H1 (cell line): ENCODE results near the gene CACNG6. TPM values are rescaled to one million over a fixed set of nuclear protein-coding genes. Genes with fewer than 3 reads are reported as not detected.

ENCODE experiments used
- CTCF ChIA-PET: fragments of 300-600 bp; sonication (Branson Sonifier 250); formaldehyde crosslinking; loops from one replicate; lab custom pipeline; 2021; ENCODE audit not compliant: partially characterized antibody; lab: Charles Lee
- POLR2A ChIA-PET: fragments of 300-600 bp; sonication (Branson Sonifier 250); formaldehyde crosslinking; loops from one replicate; lab custom pipeline; 2021; ENCODE audit warnings: inconsistent platforms; ENCODE audit not compliant: partially characterized antibody; lab: Charles Lee
- DNase-seq, 2 experiments: peaks; one replicate each; pipeline versions ENCODE4 v3.0.0 to v3.0.0-alpha.2; 2010 to 2022; ENCODE audit warnings: low spot score in 2 of 2, low read depth in 1 of 2, mixed read lengths in 1 of 2
- FAIRE-seq: peaks from 2 replicates; lab custom pipeline; 2011; peaks lifted over from hg19 to GRCh38; lab: Jason Lieb, UNC
- H2AFZ ChIP-seq: 2 replicates; pipeline ENCODE4 v1.8.1; 2012; ENCODE audit warnings: low read length, inconsistent platforms
- H2AK5ac ChIP-seq: 2 replicates; pipeline ENCODE4 v1.6.1; 2013; ENCODE audit warnings: low read depth, low read length
- H2BK120ac ChIP-seq: replicated peaks from 2 replicates; pipeline ENCODE3; 2013; ENCODE audit warnings: low read depth, low read length, inconsistent platforms
- H2BK12ac ChIP-seq: 2 replicates; pipeline ENCODE4 v1.6.1; 2013; ENCODE audit warnings: low read depth, low read length
- H2BK15ac ChIP-seq: 2 replicates; pipeline ENCODE4 v1.6.1; 2013; ENCODE audit warnings: low read length
- H2BK20ac ChIP-seq: 2 replicates; pipeline ENCODE4 v1.6.1; 2013; ENCODE audit warnings: low read length
- H2BK5ac ChIP-seq: 2 replicates; pipeline ENCODE4 v1.6.1; 2013; ENCODE audit warnings: low read depth, low read length
- H3K14ac ChIP-seq: 2 replicates; pipeline ENCODE4 v1.6.1; 2013; ENCODE audit warnings: inconsistent platforms; ENCODE audit not compliant: insufficient read length
- H3K18ac ChIP-seq: 2 replicates; pipeline ENCODE4 v1.6.1; 2013; ENCODE audit warnings: low read length; ENCODE audit errors: extremely low read depth
- H3K23ac ChIP-seq: 2 replicates; pipeline ENCODE4 v1.6.1; 2013; ENCODE audit warnings: inconsistent platforms; ENCODE audit not compliant: insufficient read length
- H3K23me2 ChIP-seq: 2 replicates; pipeline ENCODE4 v1.6.1; 2013; ENCODE audit warnings: low read depth, low read length
- H3K27ac ChIP-seq: 2 replicates; pipeline ENCODE4 v1.6.1; 2011; ENCODE audit warnings: low read depth, low read length, inconsistent platforms
- H3K27me3 ChIP-seq, 4 experiments: replicated peaks in 1 of 4; 1 replicate in 1 of 4; 2 replicates in 3 of 4; pipeline versions ENCODE4 v1.6.1 to v1.8.1; 2011 to 2013; ENCODE audit warnings: low read length in 3 of 4, mild to moderate bottlenecking in 3 of 4, inconsistent platforms in 2 of 4, mixed read lengths in 2 of 4, moderate library complexity in 1 of 4; ENCODE audit not compliant: control insufficient read depth in 3 of 4, insufficient read depth in 3 of 4; ENCODE audit errors: extremely low read depth in 1 of 4
- H3K36me3 ChIP-seq, 4 experiments: 2 replicates each; pipeline versions ENCODE4 v1.6.1 to v1.8.1; 2011 to 2013; ENCODE audit warnings: mild to moderate bottlenecking in 4 of 4, low read length in 3 of 4, moderate library complexity in 2 of 4, control low read depth in 1 of 4, inconsistent platforms in 1 of 4; ENCODE audit not compliant: insufficient read depth in 4 of 4, control insufficient read depth in 2 of 4
- H3K4ac ChIP-seq: replicated peaks from 2 replicates; pipeline ENCODE3; 2013; ENCODE audit warnings: low read length, low read depth, mixed read lengths, inconsistent platforms; ENCODE audit not compliant: insufficient read length
- H3K4me1 ChIP-seq, 4 experiments: replicated peaks in 1 of 4; 1 replicate in 1 of 4; 2 replicates in 3 of 4; pipeline versions ENCODE4 v1.6.1 to v1.8.1; 2011 to 2013; ENCODE audit warnings: low read length in 3 of 4, inconsistent platforms in 2 of 4, mixed read lengths in 1 of 4; ENCODE audit not compliant: insufficient read depth in 4 of 4, control insufficient read depth in 3 of 4
- H3K4me2 ChIP-seq, 2 experiments: 2 replicates each; pipeline versions ENCODE4 v1.6.1 to v1.8.1; 2011 to 2013; ENCODE audit warnings: low read depth in 2 of 2, low read length in 2 of 2, control low read depth in 1 of 2, inconsistent platforms in 1 of 2, mild to moderate bottlenecking in 1 of 2; ENCODE audit not compliant: insufficient read depth in 1 of 2
- H3K4me3 ChIP-seq, 4 experiments: fragments of 200-600, 300-600 bp in 1 of 4; sonication (generic), shearing (Covaris generic), sonication (Bioruptor Twin) in 1 of 4; 2 replicates each; pipeline versions ENCODE4 v1.5.1 to v1.8.1; 2011 to 2016; ENCODE audit warnings: low read length in 4 of 4, low read depth in 3 of 4, control low read depth in 2 of 4, inconsistent platforms in 2 of 4, mild to moderate bottlenecking in 2 of 4, mixed read lengths in 1 of 4, moderate library complexity in 1 of 4; ENCODE audit not compliant: insufficient read depth in 2 of 4; ENCODE audit errors: extremely low read depth in 1 of 4
- H3K56ac ChIP-seq: replicated peaks from 2 replicates; pipeline ENCODE3; 2013; ENCODE audit warnings: low read depth, mild to moderate bottlenecking, mixed read lengths, low read length, inconsistent platforms; ENCODE audit not compliant: insufficient read length
- H3K79me1 ChIP-seq: 2 replicates; pipeline ENCODE4 v1.6.1; 2013; ENCODE audit warnings: low read depth, low read length, control low read depth
- H3K79me2 ChIP-seq, 2 experiments: 2 replicates each; pipeline versions ENCODE4 v1.6.1 to v1.8.1; 2012 to 2013; ENCODE audit warnings: low read length in 2 of 2, mild to moderate bottlenecking in 2 of 2, inconsistent platforms in 1 of 2; ENCODE audit not compliant: insufficient read depth in 2 of 2, control insufficient read depth in 1 of 2
- H3K9ac ChIP-seq, 4 experiments: replicated peaks in 1 of 4; 1 replicate in 1 of 4; 2 replicates in 3 of 4; pipeline versions ENCODE4 v1.6.1 to v1.8.1; 2011 to 2013; ENCODE audit warnings: low read depth in 3 of 4, low read length in 3 of 4, control low read depth in 2 of 4, mild to moderate bottlenecking in 2 of 4, moderate library complexity in 2 of 4, inconsistent platforms in 1 of 4; ENCODE audit errors: extremely low read depth in 1 of 4
- H3K9me3 ChIP-seq, 2 experiments: 2 replicates each; pipeline versions ENCODE4 v1.6.1 to v1.8.1; 2012 to 2013; ENCODE audit warnings: mild to moderate bottlenecking in 2 of 2, moderate library complexity in 2 of 2, control low read depth in 1 of 2, inconsistent platforms in 1 of 2, low read depth in 1 of 2, low read length in 1 of 2, mixed read lengths in 1 of 2; ENCODE audit not compliant: insufficient read depth in 2 of 2
- H4K20me1 ChIP-seq, 2 experiments: replicated peaks in 1 of 2; 2 replicates each; pipeline versions ENCODE3 to v1.8.1; 2011 to 2013; ENCODE audit warnings: inconsistent platforms in 2 of 2, low read length in 2 of 2, mild to moderate bottlenecking in 1 of 2; ENCODE audit not compliant: insufficient read depth in 2 of 2, control insufficient read depth in 1 of 2
- H4K5ac ChIP-seq: 2 replicates; pipeline ENCODE4 v1.6.1; 2013; ENCODE audit warnings: low read length, low read depth, mixed read lengths, inconsistent platforms; ENCODE audit not compliant: insufficient read length
- H4K8ac ChIP-seq: 2 replicates; pipeline ENCODE4 v1.8.0; 2013; ENCODE audit warnings: mild to moderate bottlenecking, moderate library complexity, low read length, inconsistent platforms; ENCODE audit not compliant: insufficient read depth; ENCODE audit errors: extremely low read depth
- H4K91ac ChIP-seq: replicated peaks from 2 replicates; pipeline ENCODE3; 2013; ENCODE audit warnings: low read length, mixed read lengths, inconsistent platforms; ENCODE audit not compliant: insufficient read length
- EP300 ChIP-seq, 2 experiments: IDR thresholded peaks; 1 replicate in 1 of 2; 2 replicates in 1 of 2; pipeline ENCODE4 v1.6.1; 2011 to 2012; ENCODE audit warnings: low read depth in 2 of 2, low read length in 2 of 2, mild to moderate bottlenecking in 2 of 2, borderline replicate concordance in 1 of 2, inconsistent platforms in 1 of 2, moderate library complexity in 1 of 2
- GTF2F1 ChIP-seq: IDR thresholded peaks from 2 replicates; pipeline ENCODE4 v1.6.1; 2012; ENCODE audit warnings: low read depth, low read length, improper control_type of control experiment, borderline replicate concordance
- KDM4A ChIP-seq: IDR thresholded peaks from one replicate; pipeline ENCODE4 v1.7.1; 2012; ENCODE audit warnings: low read depth, mild to moderate bottlenecking, moderate library complexity, low read length, inconsistent platforms; ENCODE audit not compliant: severe bottlenecking
- RNF2 ChIP-seq: fragments of 200-900, 300-1000 bp; sonication (generic); IDR thresholded peaks from 2 replicates; pipeline ENCODE4 v1.7.1; 2016; ENCODE audit warnings: borderline replicate concordance, low read depth, mild to moderate bottlenecking, antibody characterized with exemption, low read length; ENCODE audit not compliant: poor library complexity, severe bottlenecking; ENCODE audit errors: missing control alignments
- SIN3A ChIP-seq, 2 experiments: IDR thresholded peaks in 1 of 2; conservative IDR thresholded peaks in 1 of 2; 2 replicates each; pipeline ENCODE4 v1.6.1; 2011 to 2012; ENCODE audit warnings: low read length in 2 of 2, improper control_type of control experiment in 1 of 2, low read depth in 1 of 2, mild to moderate bottlenecking in 1 of 2
- SIRT6 ChIP-seq: IDR thresholded peaks from one replicate; pipeline ENCODE4 v1.7.1; 2012; ENCODE audit warnings: low read length, inconsistent platforms
- SIX5 ChIP-seq: IDR thresholded peaks from 2 replicates; pipeline ENCODE4 v1.6.1; 2011; ENCODE audit warnings: mild to moderate bottlenecking, low read depth, low read length
- TAF1 ChIP-seq: IDR thresholded peaks from 2 replicates; pipeline ENCODE4 v1.6.1; 2011; ENCODE audit warnings: mild to moderate bottlenecking, low read depth, low read length
- TEAD4 ChIP-seq: IDR thresholded peaks from 2 replicates; pipeline ENCODE4 v1.6.1; 2012; ENCODE audit warnings: low read depth, low read length, inconsistent platforms, mixed read lengths
- USF2 ChIP-seq: IDR thresholded peaks from 2 replicates; pipeline ENCODE4 v1.6.1; 2011; ENCODE audit warnings: low read length, improper control_type of control experiment
- YY1 ChIP-seq: IDR thresholded peaks from 2 replicates; pipeline ENCODE4 v1.6.1; 2011; ENCODE audit warnings: low read depth, mild to moderate bottlenecking, low read length
- WGBS, 2 experiments: shearing (Covaris generic) in 1 of 2; methylation state at CpG; one replicate each; pipeline versions ENCODE4 v1.1.6 to v1.1.7; 2013 to 2015; ENCODE audit warnings: low lambda C conversion rate in 2 of 2, mixed read lengths in 2 of 2, inconsistent platforms in 1 of 2, low coverage in 1 of 2, missing lambda C conversion rate in 1 of 2; ENCODE audit not compliant: insufficient replicate concordance in 2 of 2, insufficient coverage in 1 of 2, insufficient read length in 1 of 2; ENCODE audit errors: extremely low coverage in 1 of 2, missing lambda C conversion rate in 1 of 2; 5-methylcytosine and 5-hydroxymethylcytosine counted together
- polyA plus RNA-seq, 7 experiments: library from polyadenylated mRNA; depleted of rRNA in 3 of 7; stranded (reverse) in 5 of 7; unstranded in 2 of 7; fragments of >200 nt in 5 of 7; fragments of 200-250 nt in 2 of 7; gene quantifications; 1 replicate in 5 of 7; 2 replicates in 1 of 7; 4 replicates in 1 of 7; pipeline versions ENCODE4 v1.2.1 to v1.2.3, GENCODE V29; 2011 to 2013; ENCODE audit warnings: missing spikeins in 2 of 7, mixed read lengths in 2 of 7
- total RNA-seq: library from RNA; stranded (reverse); fragmentation: NEBNext Ultra II Directional; extraction: Animal tissue kit (Norgen Biotek cat#: 25700); gene quantifications from 2 replicates; pipeline ENCODE4 v1.2.1, GENCODE V29; 2021
- TF ChIP-seq, protein P1 (sequence below): IDR thresholded peaks from 2 replicates; pipeline ENCODE4 v1.6.1; 2012; ENCODE audit warnings: inconsistent platforms

Gene CACNG6
- total and polyA plus RNA-seq, 2 of the 8 experiments (the other 6 are each of a cell fraction or from before 2014, with no cell fraction given), result 1.2 to 1.6 TPM

DNA sequence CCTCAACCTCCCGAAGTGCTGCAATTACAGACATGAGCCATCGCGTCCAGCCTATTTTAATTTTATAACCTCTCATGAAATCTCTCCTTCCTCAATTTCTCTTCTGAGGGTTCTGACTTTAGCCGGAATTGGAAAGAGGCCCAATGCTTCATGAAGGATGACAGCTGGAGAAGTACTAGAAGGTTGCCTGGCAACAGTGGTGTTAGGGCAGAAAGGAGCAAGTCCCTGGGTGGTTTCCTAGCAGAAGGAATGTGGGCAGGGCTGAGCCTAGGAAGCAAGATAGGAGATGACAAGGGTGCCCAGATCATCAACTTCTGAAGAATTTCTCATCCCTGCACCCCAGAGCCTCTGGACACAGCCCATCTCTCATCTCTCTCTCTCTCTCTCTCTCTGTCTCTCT, 25.8 kb downstream of the CACNG6 start:
- FAIRE-seq (no peak), DNase-seq (no peak)
- CTCF ChIA-PET, result interaction anchor here (0.6 to 4.9 kb wide), 9 partner anchors 13 to 412 kb away, joined by 3 to 36 read pairs (median 4); no protein-coding TSS in a partner anchor
- no peak overlapping the region for H3K14ac ChIP-seq
- no peak overlapping the region for H2BK20ac ChIP-seq
- no peaks in the 10 kb centered on the region for H3K27me3 ChIP-seq
- no peak overlapping the region for H4K8ac ChIP-seq
- peaks cover 0 to 10% (median 2%) of the 10 kb centered on the region in 4 experiments; a peak in 3 of 7 replicates for H3K4me1 ChIP-seq
- no peaks in the 10 kb centered on the region for H3K23me2 ChIP-seq
- no peak overlapping the region for H2BK120ac ChIP-seq
- H4K91ac ChIP-seq, result no peak overlapping the region
- H3K36me3 ChIP-seq, result no peaks in the 10 kb centered on the region
- 92% methylated on average over 4 of the region's 4 CpGs; no CpG with 5 or more reads in 1 of the 2 experiments for WGBS, 2 experiments
- H2AK5ac ChIP-seq, result no peak overlapping the region
- H3K4me2 ChIP-seq, result no peak overlapping the region
- H3K79me1 ChIP-seq, result no peaks in the 10 kb centered on the region
- H3K18ac ChIP-seq, result no peak overlapping the region
- H2BK15ac ChIP-seq, result no peak overlapping the region
- TF ChIP-seq RNF2 (no peak), TAF1 (no peak), YY1 (no peak), TEAD4 (no peak), KDM4A (no peak), SIRT6 (no peak), EP300 (IDR thresholded peaks at IDR 0.05; ENCODE audit: borderline replicate concordance in 1 of 2, low read depth in 2 of 2, low read length in 2 of 2) (no peak), USF2 (no peak), SIN3A (conservative IDR thresholded peaks at IDR 0.05 in 1 of 2, IDR thresholded peaks at IDR 0.05 in 1 of 2; ENCODE audit: low read depth in 1 of 2, low read length in 2 of 2) (no peak), GTF2F1 (no peak), SIX5 (no peak)
- TF ChIP-seq, protein P1, sequence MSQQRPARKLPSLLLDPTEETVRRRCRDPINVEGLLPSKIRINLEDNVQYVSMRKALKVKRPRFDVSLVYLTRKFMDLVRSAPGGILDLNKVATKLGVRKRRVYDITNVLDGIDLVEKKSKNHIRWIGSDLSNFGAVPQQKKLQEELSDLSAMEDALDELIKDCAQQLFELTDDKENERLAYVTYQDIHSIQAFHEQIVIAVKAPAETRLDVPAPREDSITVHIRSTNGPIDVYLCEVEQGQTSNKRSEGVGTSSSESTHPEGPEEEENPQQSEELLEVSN, result no peak
- no peak overlapping the region for H3K56ac ChIP-seq
- no peak overlapping the region for H3K4ac ChIP-seq
- no peak overlapping the region for H3K23ac ChIP-seq
- H2BK5ac ChIP-seq, result no peak overlapping the region
- no peaks in the 10 kb centered on the region for H4K20me1 ChIP-seq
- no peak overlapping the region for H3K9ac ChIP-seq
- no peak overlapping the region for H3K4me3 ChIP-seq
- POLR2A ChIA-PET, result interaction anchor here (0.6 to 1.6 kb wide), 7 partner anchors 23 to 140 kb away, joined by 3 to 5 read pairs (median 4); no protein-coding TSS in a partner anchor
- H2AFZ ChIP-seq, result no peak overlapping the region
- H2BK12ac ChIP-seq, result no peak overlapping the region
- H4K5ac ChIP-seq, result no peak overlapping the region
- no peak overlapping the region for H3K27ac ChIP-seq
- no peaks in the 10 kb centered on the region for H3K9me3 ChIP-seq
- no peaks in the 10 kb centered on the region for H3K79me2 ChIP-seq
